SK-N-SH (cell line): ENCODE measurements around the gene XRN2.

Source experiments
- CHD2 ChIP-seq: fragments of 150-350 bp; IDR thresholded peaks from 2 replicates; pipeline ENCODE4 v1.6.1; 2018; ENCODE audit warnings: low read length; ENCODE audit not compliant: partially characterized antibody
- EZH2phosphoT487 ChIP-seq: fragments of 200-600 bp; sonication (generic); IDR thresholded peaks from 2 replicates; pipeline ENCODE4 v1.6.1; 2017; ENCODE audit warnings: low read depth, mixed run types, mild to moderate bottlenecking, antibody characterized with exemption, moderate library complexity, borderline replicate concordance
- FOSL2 ChIP-seq: IDR thresholded peaks from 2 replicates; pipeline ENCODE4 v1.4.0; 2012; ENCODE audit warnings: low read depth, mild to moderate bottlenecking, moderate library complexity, borderline replicate concordance
- GATA2 ChIP-seq: sonication (generic); formaldehyde crosslinking; IDR thresholded peaks from 2 replicates; pipeline ENCODE4 v1.5.0; 2020; ENCODE audit warnings: mild to moderate bottlenecking, missing genetic modification reagents
- JUND ChIP-seq: IDR thresholded peaks from 2 replicates; pipeline ENCODE4 v1.4.0; 2012
- MAX ChIP-seq: IDR thresholded peaks from 2 replicates; pipeline ENCODE4 v1.4.0; 2012; ENCODE audit warnings: low read depth
- NFIC ChIP-seq: IDR thresholded peaks from 2 replicates; pipeline ENCODE4 v1.4.0; 2012; ENCODE audit warnings: borderline replicate concordance
- TAF1 ChIP-seq: IDR thresholded peaks from 2 replicates; pipeline ENCODE4 v1.6.1; 2012; ENCODE audit warnings: low read depth, mild to moderate bottlenecking, low read length, moderate library complexity, borderline replicate concordance
- TCF12 ChIP-seq: IDR thresholded peaks from 2 replicates; pipeline ENCODE4 v1.4.0; 2012
- YY1 ChIP-seq: IDR thresholded peaks from 2 replicates; pipeline ENCODE4 v1.4.0; 2012; ENCODE audit warnings: low read depth, mild to moderate bottlenecking
- TF ChIP-seq, protein P1 (sequence below): fragments of 200-600 bp; sonication (generic); IDR thresholded peaks from 2 replicates; pipeline ENCODE4 v1.6.1; 2017; ENCODE audit warnings: antibody characterized with exemption, mild to moderate bottlenecking, moderate library complexity
- TF ChIP-seq, protein P2 (sequence below): IDR thresholded peaks from 2 replicates; pipeline ENCODE4 v1.6.1; 2012; ENCODE audit warnings: mild to moderate bottlenecking, low read depth, low read length, moderate library complexity
- TF ChIP-seq, protein P3 (sequence below): fragments of 150-350 bp; IDR thresholded peaks from 2 replicates; pipeline ENCODE4 v1.6.1; 2016; ENCODE audit warnings: mild to moderate bottlenecking, low read depth, low read length

DNA sequence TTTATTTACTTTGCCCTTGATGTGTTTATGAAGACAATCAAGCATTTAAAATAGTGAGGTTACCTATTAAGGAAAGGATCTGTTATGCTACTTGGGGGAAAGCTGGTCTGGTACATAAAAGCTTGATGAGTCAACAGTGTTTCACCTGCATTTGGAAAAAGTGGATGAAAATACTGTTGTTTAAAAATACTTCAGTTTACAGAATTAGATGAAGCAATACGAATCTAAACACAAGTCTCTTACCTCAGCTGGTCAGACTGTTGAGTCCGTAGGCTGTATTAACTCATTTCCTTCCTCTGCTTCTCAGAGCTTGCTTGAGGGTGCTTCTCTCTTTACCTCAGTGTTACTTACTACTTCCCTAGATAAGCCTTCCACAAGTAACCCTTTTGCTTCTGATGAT, 58.1 kb downstream of the XRN2 start:
- TF ChIP-seq CHD2 (no peak), YY1 (no peak), TCF12 (no peak), MAX (no peak), NFIC (no peak), FOSL2 (no peak), TAF1 (no peak), JUND (no peak), GATA2 (CRISPR knock-in tag) (no peak), EZH2phosphoT487 (no peak)
- TF ChIP-seq, protein P1, sequence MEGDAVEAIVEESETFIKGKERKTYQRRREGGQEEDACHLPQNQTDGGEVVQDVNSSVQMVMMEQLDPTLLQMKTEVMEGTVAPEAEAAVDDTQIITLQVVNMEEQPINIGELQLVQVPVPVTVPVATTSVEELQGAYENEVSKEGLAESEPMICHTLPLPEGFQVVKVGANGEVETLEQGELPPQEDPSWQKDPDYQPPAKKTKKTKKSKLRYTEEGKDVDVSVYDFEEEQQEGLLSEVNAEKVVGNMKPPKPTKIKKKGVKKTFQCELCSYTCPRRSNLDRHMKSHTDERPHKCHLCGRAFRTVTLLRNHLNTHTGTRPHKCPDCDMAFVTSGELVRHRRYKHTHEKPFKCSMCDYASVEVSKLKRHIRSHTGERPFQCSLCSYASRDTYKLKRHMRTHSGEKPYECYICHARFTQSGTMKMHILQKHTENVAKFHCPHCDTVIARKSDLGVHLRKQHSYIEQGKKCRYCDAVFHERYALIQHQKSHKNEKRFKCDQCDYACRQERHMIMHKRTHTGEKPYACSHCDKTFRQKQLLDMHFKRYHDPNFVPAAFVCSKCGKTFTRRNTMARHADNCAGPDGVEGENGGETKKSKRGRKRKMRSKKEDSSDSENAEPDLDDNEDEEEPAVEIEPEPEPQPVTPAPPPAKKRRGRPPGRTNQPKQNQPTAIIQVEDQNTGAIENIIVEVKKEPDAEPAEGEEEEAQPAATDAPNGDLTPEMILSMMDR = no peak
- TF ChIP-seq, protein P2, sequence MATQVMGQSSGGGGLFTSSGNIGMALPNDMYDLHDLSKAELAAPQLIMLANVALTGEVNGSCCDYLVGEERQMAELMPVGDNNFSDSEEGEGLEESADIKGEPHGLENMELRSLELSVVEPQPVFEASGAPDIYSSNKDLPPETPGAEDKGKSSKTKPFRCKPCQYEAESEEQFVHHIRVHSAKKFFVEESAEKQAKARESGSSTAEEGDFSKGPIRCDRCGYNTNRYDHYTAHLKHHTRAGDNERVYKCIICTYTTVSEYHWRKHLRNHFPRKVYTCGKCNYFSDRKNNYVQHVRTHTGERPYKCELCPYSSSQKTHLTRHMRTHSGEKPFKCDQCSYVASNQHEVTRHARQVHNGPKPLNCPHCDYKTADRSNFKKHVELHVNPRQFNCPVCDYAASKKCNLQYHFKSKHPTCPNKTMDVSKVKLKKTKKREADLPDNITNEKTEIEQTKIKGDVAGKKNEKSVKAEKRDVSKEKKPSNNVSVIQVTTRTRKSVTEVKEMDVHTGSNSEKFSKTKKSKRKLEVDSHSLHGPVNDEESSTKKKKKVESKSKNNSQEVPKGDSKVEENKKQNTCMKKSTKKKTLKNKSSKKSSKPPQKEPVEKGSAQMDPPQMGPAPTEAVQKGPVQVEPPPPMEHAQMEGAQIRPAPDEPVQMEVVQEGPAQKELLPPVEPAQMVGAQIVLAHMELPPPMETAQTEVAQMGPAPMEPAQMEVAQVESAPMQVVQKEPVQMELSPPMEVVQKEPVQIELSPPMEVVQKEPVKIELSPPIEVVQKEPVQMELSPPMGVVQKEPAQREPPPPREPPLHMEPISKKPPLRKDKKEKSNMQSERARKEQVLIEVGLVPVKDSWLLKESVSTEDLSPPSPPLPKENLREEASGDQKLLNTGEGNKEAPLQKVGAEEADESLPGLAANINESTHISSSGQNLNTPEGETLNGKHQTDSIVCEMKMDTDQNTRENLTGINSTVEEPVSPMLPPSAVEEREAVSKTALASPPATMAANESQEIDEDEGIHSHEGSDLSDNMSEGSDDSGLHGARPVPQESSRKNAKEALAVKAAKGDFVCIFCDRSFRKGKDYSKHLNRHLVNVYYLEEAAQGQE = no peak
- TF ChIP-seq, protein P3, sequence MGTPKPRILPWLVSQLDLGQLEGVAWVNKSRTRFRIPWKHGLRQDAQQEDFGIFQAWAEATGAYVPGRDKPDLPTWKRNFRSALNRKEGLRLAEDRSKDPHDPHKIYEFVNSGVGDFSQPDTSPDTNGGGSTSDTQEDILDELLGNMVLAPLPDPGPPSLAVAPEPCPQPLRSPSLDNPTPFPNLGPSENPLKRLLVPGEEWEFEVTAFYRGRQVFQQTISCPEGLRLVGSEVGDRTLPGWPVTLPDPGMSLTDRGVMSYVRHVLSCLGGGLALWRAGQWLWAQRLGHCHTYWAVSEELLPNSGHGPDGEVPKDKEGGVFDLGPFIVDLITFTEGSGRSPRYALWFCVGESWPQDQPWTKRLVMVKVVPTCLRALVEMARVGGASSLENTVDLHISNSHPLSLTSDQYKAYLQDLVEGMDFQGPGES = no peak
